Peyer's patch (tissue), 4 donors: ENCODE measurements around the gene UTF1. TPM values are rescaled to one million over a fixed set of nuclear protein-coding genes. Genes with fewer than 3 reads are reported as not detected.

Source experiments
- DNase-seq, 3 donors: peaks; one replicate each; pipeline ENCODE4 v3.0.0-alpha.2; 2017 to 2019
- H3K27ac ChIP-seq, 4 donors: fragments of 200-600 bp; sonication (generic); one replicate each; pipeline ENCODE4 v1.5.1; 2016 to 2019
- H3K27me3 ChIP-seq, 2 donors: fragments of 200-600 bp; sonication (generic); one replicate each; pipeline ENCODE4 v1.5.1; 2019
- H3K36me3 ChIP-seq, 3 donors: fragments of 200-600 bp; sonication (generic); one replicate each; pipeline ENCODE4 v1.5.1; 2016 to 2019
- H3K4me1 ChIP-seq, 4 donors: fragments of 200-600 bp; sonication (generic); one replicate each; pipeline ENCODE4 v1.5.1; 2016 to 2019
- H3K4me3 ChIP-seq, 4 donors: fragments of 200-600 bp; sonication (generic); 1 replicate in 3 of 4; 2 replicates in 1 of 4; pipeline ENCODE4 v1.5.1; 2016 to 2019; ENCODE audit warnings: mild to moderate bottlenecking in 1 of 4
- H3K9me3 ChIP-seq, 4 donors: fragments of 200-600 bp; sonication (generic); one replicate each; pipeline ENCODE4 v1.5.1; 2016 to 2019; ENCODE audit warnings: mild to moderate bottlenecking in 1 of 4
- CTCF ChIP-seq, 6 experiments: fragments of 450-650 bp in 4 of 6; fragments of 200-600 bp in 2 of 6; sonication (generic) in 1 of 6; IDR thresholded peaks; one replicate each; pipeline ENCODE4 v1.5.1; 2017 to 2019; ENCODE audit warnings: antibody characterized with exemption in 6 of 6, mild to moderate bottlenecking in 3 of 6, moderate library complexity in 1 of 6
- POLR2A ChIP-seq, 2 donors: fragments of 450-650 bp; IDR thresholded peaks; one replicate each; pipeline ENCODE4 v1.5.1; 2017; ENCODE audit warnings: antibody characterized with exemption in 2 of 2, mild to moderate bottlenecking in 2 of 2, moderate library complexity in 2 of 2
- total RNA-seq, 4 donors: library from RNA; depleted of rRNA; stranded (reverse); fragments of >200 nt; gene quantifications; one replicate each; pipeline ENCODE4 v1.1.0, GENCODE V29; 2016

The UTF1 gene
- total RNA-seq, 4 donors from 2014 or later, result not detected

GRCh38 chr10:133184591-133185244, 45.3 kb upstream of the UTF1 start:
- Histone ChIP-seq H3K9me3 (no peaks in the 10 kb centered on the region), H3K4me3 (no peak overlapping the region), H3K27me3 (no peaks in the 10 kb centered on the region), H3K27ac (no peak overlapping the region), H3K36me3 (no peaks in the 10 kb centered on the region), H3K4me1 (no peaks in the 10 kb centered on the region)
- DNase-seq, result no peak
- TF ChIP-seq POLR2A (IDR thresholded peaks at IDR 0.05) (no peak), CTCF (IDR thresholded peaks at IDR 0.05) (no peak)

GRCh38 chr10:133185421-133185820, 44.6 kb upstream of the UTF1 start:
- H3K36me3 ChIP-seq, result no peaks in the 10 kb centered on the region
- H3K27ac ChIP-seq, result no peak overlapping the region
- H3K4me3 ChIP-seq, result no peak overlapping the region
- H3K27me3 ChIP-seq, result no peaks in the 10 kb centered on the region
- no peaks in the 10 kb centered on the region for H3K9me3 ChIP-seq
- DNase-seq, result no peak
- TF ChIP-seq POLR2A (IDR thresholded peaks at IDR 0.05) (no peak), CTCF (IDR thresholded peaks at IDR 0.05) (no peak)
- H3K4me1 ChIP-seq, result no peaks in the 10 kb centered on the region

- H3K9me3 ChIP-seq, result no peaks in the 10 kb centered on the region
- no peak for TF ChIP-seq CTCF (IDR thresholded peaks at IDR 0.05)
- TF ChIP-seq POLR2A (IDR thresholded peaks at IDR 0.05), result no peak
- DNase-seq, result no peak
- H3K36me3 ChIP-seq, result no peaks in the 10 kb centered on the region
- no peaks in the 10 kb centered on the region for H3K4me1 ChIP-seq
- no peak overlapping the region for H3K27ac ChIP-seq
- H3K27me3 ChIP-seq, result no peaks in the 10 kb centered on the region
- no peak overlapping the region for H3K4me3 ChIP-seq
These were observed 44.1 kb upstream of the UTF1 start for GRCh38 chr10:133185916-133186315.

GRCh38 chr10:133186416-133187090, 43.5 kb upstream of the UTF1 start:
- H3K27ac ChIP-seq, result no peak overlapping the region
- no peak for DNase-seq
- H3K27me3 ChIP-seq, result no peaks in the 10 kb centered on the region
- TF ChIP-seq CTCF (IDR thresholded peaks at IDR 0.05), result no peak
- TF ChIP-seq POLR2A (IDR thresholded peaks at IDR 0.05), result no peak
- H3K36me3 ChIP-seq, result no peaks in the 10 kb centered on the region
- no peak overlapping the region for H3K4me3 ChIP-seq
- no peaks in the 10 kb centered on the region for H3K4me1 ChIP-seq
- no peaks in the 10 kb centered on the region for H3K9me3 ChIP-seq

GRCh38 chr10:133187091-133187905, 42.7 kb upstream of the UTF1 start:
- Histone ChIP-seq H3K4me3 (no peak overlapping the region), H3K27me3 (no peaks in the 10 kb centered on the region), H3K36me3 (no peaks in the 10 kb centered on the region), H3K4me1 (no peaks in the 10 kb centered on the region), H3K9me3 (no peaks in the 10 kb centered on the region), H3K27ac (no peak overlapping the region)
- no peak for TF ChIP-seq POLR2A (IDR thresholded peaks at IDR 0.05)
- no peak for TF ChIP-seq CTCF (IDR thresholded peaks at IDR 0.05)
- no peak for DNase-seq
